Measurements from ENCODE around the gene PC.

PC gene

DNA sequence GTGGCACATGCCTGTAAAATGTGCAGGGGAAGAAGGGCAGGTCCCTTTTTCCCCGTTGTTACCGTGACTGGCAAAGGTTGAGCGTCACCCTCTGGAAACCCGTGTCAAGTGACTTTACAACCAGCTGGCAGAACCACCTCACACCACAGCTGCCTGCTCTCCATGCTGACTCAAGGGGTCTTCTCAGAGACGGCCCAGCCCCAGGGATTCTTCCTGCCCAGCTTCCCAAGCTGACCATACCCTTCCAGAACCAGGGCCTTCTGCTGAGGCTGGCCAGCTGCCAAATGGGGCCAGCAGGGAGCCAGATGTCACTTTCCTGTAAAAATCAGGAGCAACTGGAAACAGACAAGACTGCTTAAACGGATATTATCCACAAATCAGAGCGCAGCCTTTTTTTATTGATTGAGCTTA is 6.3 kb downstream of the PC start:
- DNase-seq (ENCODE audit: low read depth): no peak

DNA sequence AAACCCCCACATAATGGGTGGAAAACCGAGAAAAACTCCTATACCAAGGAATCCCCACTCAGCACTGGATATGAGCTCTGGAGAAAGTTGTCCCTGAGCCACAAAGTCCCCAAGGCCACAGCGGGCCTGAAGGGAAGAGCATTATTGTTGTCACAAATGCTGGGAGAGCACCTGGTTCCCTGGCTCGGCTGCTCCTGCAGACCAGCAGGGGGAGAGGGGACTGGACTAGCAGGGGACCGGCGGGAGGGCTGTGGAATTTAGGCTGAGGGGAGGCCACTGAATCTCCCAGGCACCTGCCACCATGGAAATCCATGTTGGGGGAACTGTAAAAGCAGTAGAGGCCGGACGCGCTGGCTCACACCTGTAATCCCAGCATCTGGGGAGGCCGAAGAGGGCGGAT is 7.0 kb downstream of the PC start:
- DNase-seq (ENCODE audit: low read depth): no peak

- no peak for DNase-seq (ENCODE audit: low read depth)
Observed at GRCh38 chr11:66950112-66950535, 8.1 kb downstream of the PC start.

DNA sequence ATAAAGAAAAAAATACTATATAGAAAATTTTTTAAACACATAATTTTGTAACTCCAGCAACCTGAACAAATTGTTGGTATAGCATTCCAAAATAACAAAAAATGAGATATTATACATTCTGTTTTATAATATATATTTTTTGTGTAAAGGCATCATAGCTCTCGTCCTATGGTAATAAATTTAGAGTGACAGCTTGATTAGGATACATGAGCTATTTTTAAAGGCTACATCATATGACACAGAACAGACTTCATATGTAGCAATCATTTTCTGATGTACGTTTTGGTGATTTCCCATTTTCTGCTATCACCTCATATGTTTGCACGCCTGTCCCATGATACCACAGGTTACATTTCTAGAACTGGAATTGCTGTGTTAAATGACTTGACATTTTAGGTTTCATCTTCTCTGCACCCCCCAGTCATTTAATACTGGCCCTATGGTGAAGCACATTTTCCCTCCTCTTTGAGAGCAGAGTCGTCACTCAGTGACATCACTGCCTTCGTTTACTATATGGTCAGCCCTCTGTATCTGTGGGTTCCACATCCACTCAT is 19.5 kb downstream of the PC start:
- no peak for DNase-seq (ENCODE audit: low read depth)

DNA sequence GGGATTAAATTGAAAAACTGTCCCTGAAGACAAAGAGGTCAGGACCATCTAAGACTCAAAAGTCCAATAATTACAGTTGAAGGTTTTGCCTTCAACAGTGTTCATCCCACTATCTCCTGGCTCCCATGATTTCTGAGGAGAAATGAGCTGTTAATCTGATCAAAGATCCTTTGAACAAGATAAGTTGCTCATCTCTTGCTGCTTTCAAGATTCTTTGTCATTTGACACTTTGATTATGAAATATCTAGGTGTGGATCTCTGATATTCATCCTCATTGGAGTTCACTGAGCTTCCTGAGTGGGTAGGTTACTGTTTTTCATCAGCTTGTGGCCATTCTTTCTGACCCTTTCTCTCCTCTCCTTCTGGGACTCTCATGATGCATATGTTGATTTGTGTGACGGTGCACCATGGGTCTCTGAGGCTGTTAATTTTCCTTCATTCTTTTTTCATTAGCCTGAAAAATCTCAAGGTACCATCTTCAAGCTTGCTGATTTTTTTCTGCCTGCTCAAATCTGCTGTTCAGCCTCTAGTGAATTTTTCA is 20.9 kb downstream of the PC start:
- DNase-seq (ENCODE audit: low read depth): no peak

- no peak for DNase-seq (ENCODE audit: low read depth)
Observed at GRCh38 chr11:66936311-66936711, 21.9 kb downstream of the PC start.

- no peak for DNase-seq (ENCODE audit: low read depth)
Observed at GRCh38 chr11:66934950-66935779, 23.0 kb downstream of the PC start.

- DNase-seq (ENCODE audit: low read depth): no peak
Observed at GRCh38 chr11:66933531-66933930, 24.7 kb downstream of the PC start.

DNA sequence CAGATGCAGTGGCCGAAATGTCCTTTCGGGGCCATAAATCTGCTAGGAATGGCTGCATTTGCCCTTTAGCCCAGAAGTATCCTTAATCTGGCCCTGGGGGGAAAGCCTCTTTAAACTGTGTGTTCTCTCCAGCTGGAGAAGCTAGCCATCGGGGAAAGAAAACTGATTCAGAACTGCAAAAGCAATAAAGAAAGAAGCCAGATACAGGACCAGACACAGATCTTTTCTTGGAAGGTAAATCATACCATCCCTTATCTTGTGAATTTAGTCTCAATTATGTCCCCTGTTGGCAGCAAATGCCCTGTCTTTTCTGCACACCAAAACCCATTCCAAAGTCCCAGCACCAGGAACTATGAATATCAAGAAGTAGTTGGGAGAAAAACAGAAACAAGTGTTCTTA is 25.6 kb downstream of the PC start:
- DNase-seq (ENCODE audit: low read depth): no peak

- no peak for DNase-seq (ENCODE audit: low read depth)
Observed at GRCh38 chr11:66929753-66930152, 28.4 kb downstream of the PC start.

DNA sequence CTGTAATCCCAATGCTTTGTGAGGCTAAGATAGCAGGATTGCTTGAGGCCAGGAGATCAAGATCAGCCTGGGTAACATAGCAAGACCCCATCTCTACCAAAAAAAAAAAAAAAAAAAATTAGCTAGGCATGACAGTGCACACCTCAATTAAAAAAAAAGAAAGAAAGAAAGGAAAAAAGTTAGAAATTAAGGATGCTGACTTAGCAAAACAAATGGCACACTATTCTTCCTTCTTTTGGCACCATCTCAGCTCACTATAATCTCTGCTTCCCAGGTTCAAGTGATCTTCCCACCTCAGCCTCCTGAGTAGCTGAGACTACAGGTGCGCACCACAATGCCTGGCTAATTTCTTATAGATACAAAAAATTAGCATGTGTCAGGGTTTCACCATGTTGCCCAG is 33.9 kb downstream of the PC start:
- no peak for DNase-seq (ENCODE audit: low read depth)

DNA sequence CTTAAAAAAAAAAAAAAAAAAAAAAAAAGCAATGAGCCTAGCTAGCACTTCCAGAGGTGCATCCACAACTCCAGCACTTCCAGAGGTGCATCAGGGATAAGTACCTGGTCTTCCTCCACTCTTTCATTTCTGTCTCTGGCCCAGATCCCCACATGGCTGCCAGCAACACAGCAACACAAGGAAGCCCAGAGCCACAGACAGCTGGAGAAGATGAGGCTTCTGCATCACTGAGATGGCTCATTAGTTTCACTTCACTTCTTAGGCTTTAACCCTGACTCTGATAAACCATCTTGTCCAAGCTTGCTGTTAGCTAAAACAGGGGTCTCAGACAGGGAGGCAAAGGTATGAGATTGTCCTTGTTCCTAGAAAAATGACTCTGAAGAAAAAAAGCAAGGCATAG is 35.6 kb downstream of the PC start:
- DNase-seq (ENCODE audit: low read depth): no peak

DNA sequence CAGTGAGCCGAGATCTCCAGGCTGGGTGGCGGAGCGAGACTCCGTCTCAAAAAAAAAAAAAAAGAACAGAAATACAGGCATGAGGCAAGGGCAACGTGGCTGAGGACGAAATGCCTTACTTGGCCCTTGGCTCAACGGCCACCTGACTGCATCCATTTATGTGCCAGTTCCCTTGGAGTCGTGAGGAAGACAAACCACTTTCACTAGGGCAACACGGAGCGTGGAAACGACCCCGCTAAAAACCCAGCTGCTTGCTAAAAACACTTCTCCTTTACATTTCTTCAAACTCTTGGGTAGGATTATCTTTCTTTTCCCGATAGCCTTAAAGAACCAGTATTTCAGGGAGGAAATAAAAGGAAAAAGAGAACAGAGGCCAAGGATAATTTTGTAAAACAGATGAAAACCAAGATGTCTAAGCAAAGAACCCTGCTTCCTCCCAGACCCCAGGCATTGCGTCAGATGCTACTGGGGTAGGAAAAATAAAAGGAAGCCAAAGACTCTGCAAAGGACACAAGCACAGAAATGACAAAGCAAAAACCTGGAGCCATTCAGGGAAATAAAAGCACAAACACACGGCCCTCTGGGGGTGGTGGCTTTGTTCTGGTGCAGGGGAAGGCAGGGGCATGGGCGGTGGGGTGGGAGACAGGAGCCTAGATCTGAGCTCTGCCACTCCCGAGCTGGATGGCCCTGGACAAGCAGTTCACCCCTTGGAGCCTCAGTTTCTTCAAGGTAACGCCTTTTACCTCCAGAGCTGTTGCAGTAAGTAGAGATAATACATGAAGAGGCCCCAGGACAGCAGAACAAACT is 37.0 kb downstream of the PC start:
- DNase-seq (ENCODE audit: low read depth): no peak

GRCh38 chr11:66919923-66920322 is 38.3 kb downstream of the PC start:
- no peak for DNase-seq (ENCODE audit: low read depth)

DNA sequence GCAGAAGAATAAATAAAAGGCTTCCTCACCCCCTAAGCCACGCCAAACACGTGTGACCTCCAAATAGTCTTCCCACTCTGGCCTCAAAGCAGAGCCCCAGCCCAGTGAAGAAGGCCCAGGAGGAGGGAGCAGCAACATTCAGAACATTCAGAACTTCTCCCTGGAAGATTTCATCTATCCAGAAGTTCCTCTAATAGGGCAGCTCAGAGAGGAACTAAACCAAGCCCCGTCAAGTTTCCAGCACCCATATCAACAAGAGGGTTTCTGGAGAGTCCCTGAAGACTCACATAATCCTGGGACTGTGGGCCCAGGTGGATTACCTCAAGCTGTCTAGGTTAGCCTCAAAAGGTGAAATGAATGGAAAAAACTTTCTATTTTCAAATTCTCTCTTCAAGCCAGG is 39.4 kb downstream of the PC start:
- no peak for DNase-seq (ENCODE audit: low read depth)

GRCh38 chr11:66915866-66916265 is 42.3 kb downstream of the PC start:
- DNase-seq (ENCODE audit: low read depth): no peak

DNA sequence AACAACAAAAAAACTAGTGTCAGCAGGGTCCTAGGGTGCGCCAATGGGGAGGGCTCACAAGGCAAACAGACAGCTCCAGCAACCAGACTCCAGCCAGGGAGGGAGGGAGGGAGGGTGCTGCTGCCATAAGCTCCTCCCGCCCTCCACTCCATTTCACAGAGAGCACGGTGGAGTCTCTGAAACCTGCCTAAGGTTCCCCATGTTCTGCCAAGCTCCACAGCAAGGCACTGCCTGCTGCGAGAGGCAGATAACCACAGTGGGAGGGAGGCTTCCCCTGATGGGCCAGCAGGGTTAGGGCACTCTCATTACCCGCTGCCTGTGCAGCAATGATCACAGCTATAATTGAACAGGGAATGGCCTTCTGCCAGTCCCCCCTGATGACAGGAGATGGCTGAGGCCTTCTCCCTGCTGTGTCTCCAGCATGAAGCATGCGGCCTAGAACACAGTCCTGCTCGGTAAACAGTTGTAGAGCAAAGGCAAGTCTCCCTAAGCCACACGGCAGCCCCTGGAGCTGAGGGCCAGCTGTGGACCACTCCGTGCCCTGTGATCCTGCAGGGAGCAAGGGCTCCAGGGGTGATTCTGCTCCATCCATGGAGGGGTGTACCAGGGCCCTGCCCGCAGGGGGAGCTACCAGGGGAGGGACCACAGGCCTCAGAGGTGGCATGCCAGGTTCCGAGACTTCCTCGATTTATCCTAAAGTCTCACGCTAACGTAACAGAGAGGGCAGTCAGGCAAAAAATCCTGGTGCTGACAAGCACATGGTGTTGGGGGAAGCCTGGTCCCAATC is 42.9 kb downstream of the PC start:
- no peak for DNase-seq (ENCODE audit: low read depth)

DNA sequence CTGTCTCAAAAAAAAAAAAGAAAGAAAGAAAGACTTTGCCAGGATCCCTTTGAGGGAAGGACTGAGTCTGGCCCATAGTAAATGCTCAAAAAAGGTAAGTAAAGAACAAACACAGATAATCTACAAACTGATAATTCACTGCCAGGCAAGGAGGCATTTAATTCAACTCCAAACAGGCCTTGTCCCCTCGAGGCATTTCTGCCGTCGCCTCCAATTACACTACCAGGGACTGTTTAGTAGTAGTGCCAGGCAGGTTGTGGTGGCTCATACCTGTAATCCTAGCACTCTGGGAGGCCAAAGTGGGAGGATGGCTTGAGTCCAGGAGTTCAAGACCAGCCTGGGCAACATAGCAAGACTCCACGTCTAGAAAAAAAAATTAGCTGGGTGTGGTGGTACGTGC is 43.7 kb downstream of the PC start:
- no peak for DNase-seq (ENCODE audit: low read depth)

GRCh38 chr11:66912911-66913310 is 45.3 kb downstream of the PC start:
- DNase-seq (ENCODE audit: low read depth): no peak

DNA sequence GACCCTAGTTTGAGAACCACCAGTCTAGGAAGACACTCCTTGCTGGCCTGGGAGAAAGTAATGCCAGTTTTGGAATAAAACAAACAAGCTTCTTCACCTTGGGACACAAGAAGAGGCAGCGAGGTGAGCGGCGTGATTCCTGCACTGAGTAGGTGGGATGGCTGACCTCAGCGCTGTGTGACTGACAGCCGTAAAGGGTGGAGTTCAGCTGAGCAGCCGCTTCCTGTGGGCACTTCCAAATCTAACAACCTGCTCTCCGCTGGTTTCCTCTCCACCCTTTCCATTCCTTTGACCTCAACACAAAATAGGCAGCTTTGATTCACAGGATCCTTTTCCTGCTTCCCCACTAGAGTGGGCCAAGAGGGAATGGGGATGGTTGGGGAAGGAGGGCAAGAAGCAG is 45.8 kb downstream of the PC start:
- no peak for DNase-seq (ENCODE audit: low read depth)

GRCh38 chr11:66910669-66911068 is 47.5 kb downstream of the PC start:
- no peak for DNase-seq (ENCODE audit: low read depth)

- no peak for DNase-seq (ENCODE audit: low read depth)
Observed at GRCh38 chr11:66910016-66910415, 48.2 kb downstream of the PC start.

All from stimulated activated CD8-positive, alpha-beta memory T cell treated with anti-CD3 and anti-CD28 coated beads, Interleukin-15, amount 100 ng/mL, for 1 hour (primary cell).